Large intestine (tissue), 3 donors: ENCODE measurements around the gene HTR2C. TPM values are rescaled to one million over a fixed set of nuclear protein-coding genes. Genes with fewer than 3 reads are reported as not detected.
"Not testable (repeated sequence)": the region's sequence is repeated elsewhere in the genome, so short reads cannot be mapped to it uniquely, and the experiment has no call there.

Experiments used
- DNase-seq, 2 donors: peaks; one replicate each; pipeline versions ENCODE4 v3.0.0 to v3.0.0-alpha.2; 2013
- H3K27ac ChIP-seq: one replicate; pipeline ENCODE4 v1.5.1; 2013; ENCODE audit warnings: low read length
- H3K27me3 ChIP-seq: 2 replicates; pipeline ENCODE4 v1.6.1; 2013; ENCODE audit warnings: low read length; ENCODE audit not compliant: control insufficient read depth, insufficient read depth
- H3K36me3 ChIP-seq: 2 replicates; pipeline ENCODE4 v1.6.1; 2013; ENCODE audit warnings: low read length; ENCODE audit not compliant: control insufficient read depth, insufficient read depth
- H3K4me1 ChIP-seq: one replicate; pipeline ENCODE4 v1.6.1; 2013; ENCODE audit warnings: low read length; ENCODE audit not compliant: control insufficient read depth, insufficient read depth
- H3K4me3 ChIP-seq: one replicate; pipeline ENCODE4 v1.5.1; 2013; ENCODE audit warnings: low read length
- H3K9me3 ChIP-seq: one replicate; pipeline ENCODE4 v1.6.1; 2013; ENCODE audit warnings: mild to moderate bottlenecking, low read depth, low read length, moderate library complexity; ENCODE audit not compliant: control insufficient read depth
- WGBS: methylation state at CpG from one replicate; pipeline ENCODE4 v1.1.5; 2013; ENCODE audit warnings: low lambda C conversion rate; ENCODE audit not compliant: insufficient coverage; 5-methylcytosine and 5-hydroxymethylcytosine counted together
- polyA plus RNA-seq: library from polyadenylated mRNA; unstranded; fragments of 120-200 nt; gene quantifications from one replicate; pipeline ENCODE4 v1.2.1, GENCODE V29; 2013

HTR2C gene
- polyA plus RNA-seq, 1 donor: not detected

DNA sequence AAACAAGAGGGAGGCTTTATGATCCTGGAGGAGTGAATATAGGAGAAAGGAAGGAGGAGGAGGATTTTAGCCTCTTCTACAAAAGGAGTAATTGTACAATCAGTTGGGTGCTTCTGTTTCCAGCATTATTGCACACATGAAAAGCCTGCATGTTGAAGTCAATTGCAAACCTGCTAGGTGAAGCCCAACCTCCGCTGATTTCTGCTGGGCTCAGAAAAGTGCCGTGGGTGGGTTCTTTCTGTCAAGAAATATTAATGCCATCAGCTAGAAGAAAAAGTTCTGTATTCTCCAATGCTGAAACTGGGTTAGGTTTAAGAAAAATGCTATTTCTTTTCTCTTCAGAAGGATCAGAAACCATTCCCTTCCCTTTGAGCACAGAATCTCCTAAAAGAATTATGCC lies 349.4 kb downstream of the HTR2C start:
- not testable (repeated sequence) for DNase-seq, H3K27me3 ChIP-seq, H3K4me3 ChIP-seq, H3K4me1 ChIP-seq, H3K27ac ChIP-seq, H3K36me3 ChIP-seq, H3K9me3 ChIP-seq
- WGBS: no CpG with 5 or more reads among the region's 2 CpGs

DNA sequence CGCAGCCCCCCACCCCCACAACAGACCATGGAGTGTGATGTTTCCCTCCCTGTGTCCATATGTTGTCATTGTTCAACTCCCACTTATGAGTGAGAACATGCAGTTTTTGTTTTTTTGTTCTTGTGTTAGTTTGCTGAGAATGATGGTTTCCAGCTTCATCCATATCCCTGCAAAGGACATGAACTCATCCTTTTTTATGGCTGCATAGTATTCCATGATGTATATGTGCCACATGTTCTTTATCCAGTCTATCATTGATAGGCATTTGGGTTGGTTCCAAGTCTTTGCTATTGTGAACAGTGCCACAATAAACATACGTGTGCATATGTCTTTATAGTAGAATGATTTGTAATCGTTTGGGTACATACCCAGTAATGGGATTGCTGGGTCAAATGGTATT lies 353.2 kb downstream of the HTR2C start:
- WGBS: no CpG with 5 or more reads among the region's 3 CpGs
- DNase-seq, H3K4me3 ChIP-seq, H3K27me3 ChIP-seq, H3K36me3 ChIP-seq, H3K4me1 ChIP-seq, H3K27ac ChIP-seq, H3K9me3 ChIP-seq: not testable (repeated sequence)

DNA sequence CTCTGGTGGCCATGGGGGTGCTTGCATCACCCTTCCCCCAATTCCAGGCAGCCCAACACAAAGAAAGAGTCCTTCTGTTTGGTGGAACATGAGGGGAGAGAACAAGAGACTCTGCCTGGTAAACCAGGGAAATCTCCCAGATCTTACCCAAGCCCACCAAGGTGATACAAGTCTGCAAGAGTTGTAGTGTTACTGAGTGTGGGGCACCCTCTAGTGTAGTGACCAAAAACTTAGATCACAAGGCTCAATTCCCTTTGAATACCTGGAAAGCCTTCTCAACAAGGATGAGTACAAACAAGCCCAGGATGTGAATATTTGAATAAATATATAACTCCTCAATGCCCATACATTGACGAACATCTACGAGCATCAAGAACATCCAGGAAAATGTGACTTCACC lies 368.8 kb downstream of the HTR2C start:
- H3K27me3 ChIP-seq: no peaks in the 10 kb centered on the region
- no peaks in the 10 kb centered on the region for H3K4me1 ChIP-seq
- H3K27ac ChIP-seq: no peak overlapping the region
- no peak for DNase-seq
- no peaks in the 10 kb centered on the region for H3K9me3 ChIP-seq
- WGBS: no CpG with 5 or more reads among the region's 2 CpGs
- no peaks in the 10 kb centered on the region for H3K36me3 ChIP-seq
- H3K4me3 ChIP-seq: no peak overlapping the region
